Thymus (tissue), 11 donors: ENCODE measurements around the gene SH3RF3. TPM values are rescaled to one million over a fixed set of nuclear protein-coding genes. Genes with fewer than 3 reads are reported as not detected.
A peak's percentile ranks its signal among the peaks of the same experiment; 100 is the strongest.

Source experiments
- DNase-seq, 9 donors: peaks; one replicate each; pipeline ENCODE4 v3.0.0-alpha.2; 2013; ENCODE audit warnings: low spot score in 9 of 9, low read depth in 6 of 9, missing footprints in 1 of 9
- H3K27ac ChIP-seq, 2 donors: one replicate each; pipeline ENCODE4 v1.5.1; 2013; ENCODE audit warnings: control low read depth in 1 of 2, low read depth in 1 of 2, low read length in 1 of 2, mild to moderate bottlenecking in 1 of 2, moderate library complexity in 1 of 2
- H3K27me3 ChIP-seq, 2 donors: one replicate each; pipeline ENCODE4 v1.5.1; 2013; ENCODE audit warnings: low read length in 1 of 2; ENCODE audit not compliant: control insufficient read depth in 2 of 2, insufficient read depth in 1 of 2
- H3K36me3 ChIP-seq, 2 donors: one replicate each; pipeline ENCODE4 v1.5.1; 2013; ENCODE audit warnings: low read length in 1 of 2, mild to moderate bottlenecking in 1 of 2, moderate library complexity in 1 of 2; ENCODE audit not compliant: control insufficient read depth in 2 of 2, insufficient read depth in 2 of 2
- H3K4me1 ChIP-seq, 2 donors: one replicate each; pipeline ENCODE4 v1.5.1; 2013; ENCODE audit warnings: low read length in 2 of 2; ENCODE audit not compliant: control insufficient read depth in 2 of 2, insufficient read depth in 2 of 2
- H3K4me3 ChIP-seq, 2 donors: one replicate each; pipeline ENCODE4 v1.5.1; 2013; ENCODE audit warnings: low read length in 2 of 2, control low read depth in 1 of 2, mild to moderate bottlenecking in 1 of 2
- H3K9me3 ChIP-seq, 2 donors: one replicate each; pipeline ENCODE4 v1.5.1; 2013; ENCODE audit warnings: low read length in 1 of 2, mild to moderate bottlenecking in 1 of 2; ENCODE audit not compliant: control insufficient read depth in 2 of 2, insufficient read depth in 1 of 2
- WGBS: extraction: QIAGEN DNeasy Blood & Tissue Kit; methylation state at CpG from one replicate; pipeline ENCODE4 v1.1.7; 2013; 5-methylcytosine and 5-hydroxymethylcytosine counted together
- polyA plus RNA-seq: library from polyadenylated mRNA; stranded (reverse); fragments of 200-250 nt; gene quantifications from one replicate; pipeline ENCODE4 v1.2.3, GENCODE V29; 2013
- total RNA-seq: library from RNA; stranded (reverse); fragments of 120-200 nt; gene quantifications from one replicate; pipeline ENCODE4 v1.2.4, GENCODE V29; 2013
- donor health status: healthy.

The SH3RF3 gene
- total and polyA plus RNA-seq, 2 donors = 3.2 to 8.2 TPM

DNA sequence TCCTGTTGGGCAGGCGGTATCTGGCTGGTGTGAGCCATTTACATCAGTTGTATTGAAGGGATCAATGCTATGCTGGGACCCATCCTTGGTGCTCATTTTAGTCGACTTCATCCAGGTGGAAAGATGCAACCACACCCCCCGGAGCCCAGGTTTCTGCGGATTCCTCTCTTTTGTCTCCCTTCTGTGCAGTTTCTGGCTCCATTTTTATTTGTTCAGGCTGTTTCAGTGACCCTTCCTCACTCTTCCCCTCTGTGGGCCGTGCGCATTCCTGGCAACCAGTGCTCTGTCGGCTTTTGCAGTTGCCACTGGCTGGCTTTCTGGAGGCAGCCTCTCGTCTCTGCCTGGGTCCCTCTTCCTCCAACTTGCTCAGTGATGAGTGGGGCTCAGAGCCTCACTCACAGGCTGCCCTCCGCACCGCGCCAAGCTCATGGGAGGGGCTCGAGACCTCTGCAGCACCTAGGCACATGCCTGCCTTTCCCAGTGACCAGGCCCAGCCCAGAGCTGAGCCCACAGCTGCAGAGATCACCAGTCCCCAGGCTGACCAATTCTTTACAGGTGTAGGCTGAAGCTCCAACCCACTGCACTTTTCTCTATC is 12.1 kb downstream of the SH3RF3 start:
- no peak overlapping the region for H3K27ac ChIP-seq
- DNase-seq = no peak
- peaks cover 0 to 3% of the 10 kb centered on the region in 2 donors for H3K4me1 ChIP-seq
- peaks cover 0 to 24% of the 10 kb centered on the region in 2 donors for H3K27me3 ChIP-seq
- no peaks in the 10 kb centered on the region for H3K36me3 ChIP-seq
- no peak overlapping the region for H3K4me3 ChIP-seq
- 97% methylated on average over 12 of the region's 12 CpGs for WGBS
- no peaks in the 10 kb centered on the region for H3K9me3 ChIP-seq

DNA sequence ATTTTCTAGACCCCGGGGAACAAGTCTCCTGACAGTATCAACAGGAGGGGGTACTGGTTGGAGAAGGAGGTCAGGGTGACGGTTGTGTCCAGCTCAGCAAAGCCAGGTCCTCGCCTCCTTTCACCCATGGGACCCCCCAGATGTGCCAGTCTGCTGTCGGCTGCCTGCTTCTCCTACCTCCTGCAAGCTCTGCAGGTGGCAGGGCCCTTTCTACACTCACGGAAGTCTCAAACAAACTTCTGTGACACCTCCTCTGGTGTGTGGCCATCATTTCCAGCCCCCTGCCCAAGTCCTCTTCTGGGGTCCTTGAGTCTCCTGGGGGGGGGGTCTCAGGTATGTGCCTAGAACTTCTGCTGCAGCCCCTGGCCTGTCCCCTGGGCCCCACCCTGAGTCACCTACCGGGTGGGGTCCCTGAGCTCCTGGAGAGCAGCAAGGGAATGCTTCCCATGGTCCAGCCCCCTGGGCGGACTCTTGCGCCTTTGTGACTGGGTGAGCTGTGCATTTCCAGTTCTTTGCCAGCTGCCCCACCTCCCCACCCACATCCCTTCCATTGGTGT is 12.8 kb downstream of the SH3RF3 start:
- no peak for DNase-seq
- Histone ChIP-seq H3K4me3 (no peak overlapping the region), H3K36me3 (no peaks in the 10 kb centered on the region), H3K9me3 (no peaks in the 10 kb centered on the region), H3K27ac (no peak overlapping the region), H3K27me3 (peaks cover 0 to 18% of the 10 kb centered on the region in 2 donors), H3K4me1 (peaks cover 0 to 3% of the 10 kb centered on the region in 2 donors)
- WGBS = 92% methylated on average over 8 of the region's 8 CpGs

DNA sequence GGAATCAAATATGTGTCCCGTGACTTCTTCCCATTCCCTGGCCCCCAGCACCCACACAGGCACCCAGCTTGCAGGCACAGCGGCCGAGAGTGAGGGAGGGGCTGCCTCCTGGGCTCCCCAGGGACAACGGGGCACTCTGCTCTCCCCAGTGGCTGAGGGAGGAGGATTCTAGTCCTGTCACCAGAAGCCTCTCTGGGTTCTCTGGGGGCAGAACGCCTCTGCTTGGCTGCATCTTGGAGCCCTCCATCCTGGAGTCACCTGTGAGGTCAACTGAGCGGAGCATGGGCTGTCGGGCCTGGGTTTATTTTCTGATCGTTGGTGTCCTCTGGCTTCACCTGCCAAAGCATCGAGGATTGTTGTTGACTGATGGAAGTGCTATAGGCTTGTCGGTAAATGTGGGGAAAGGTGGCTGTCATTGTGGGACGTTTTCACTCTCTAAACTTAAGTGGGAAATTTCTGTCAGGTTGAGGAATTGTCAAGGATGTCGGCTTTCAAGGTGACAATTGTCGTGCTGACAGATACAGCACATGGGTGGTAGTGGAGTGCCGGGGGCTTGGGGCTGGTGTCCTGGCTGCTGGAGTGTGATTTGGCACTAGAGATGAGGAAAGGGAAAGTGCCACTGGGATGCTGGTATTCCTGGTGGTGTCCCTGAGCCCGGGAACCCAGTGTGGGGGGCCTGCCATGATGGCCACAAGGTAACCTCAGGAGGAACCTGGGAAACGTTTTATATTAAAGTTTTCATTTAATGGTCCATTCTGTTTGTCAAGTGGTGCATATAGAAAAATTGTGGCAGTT is 13.6 kb downstream of the SH3RF3 start:
- Histone ChIP-seq H3K27me3 (peaks cover 0 to 14% of the 10 kb centered on the region in 2 donors), H3K4me3 (no peak overlapping the region), H3K27ac (no peak overlapping the region), H3K36me3 (no peaks in the 10 kb centered on the region), H3K4me1 (peaks cover 0 to 3% of the 10 kb centered on the region in 2 donors), H3K9me3 (no peaks in the 10 kb centered on the region)
- no peak for DNase-seq
- 95% methylated on average over 16 of the region's 16 CpGs for WGBS

DNA sequence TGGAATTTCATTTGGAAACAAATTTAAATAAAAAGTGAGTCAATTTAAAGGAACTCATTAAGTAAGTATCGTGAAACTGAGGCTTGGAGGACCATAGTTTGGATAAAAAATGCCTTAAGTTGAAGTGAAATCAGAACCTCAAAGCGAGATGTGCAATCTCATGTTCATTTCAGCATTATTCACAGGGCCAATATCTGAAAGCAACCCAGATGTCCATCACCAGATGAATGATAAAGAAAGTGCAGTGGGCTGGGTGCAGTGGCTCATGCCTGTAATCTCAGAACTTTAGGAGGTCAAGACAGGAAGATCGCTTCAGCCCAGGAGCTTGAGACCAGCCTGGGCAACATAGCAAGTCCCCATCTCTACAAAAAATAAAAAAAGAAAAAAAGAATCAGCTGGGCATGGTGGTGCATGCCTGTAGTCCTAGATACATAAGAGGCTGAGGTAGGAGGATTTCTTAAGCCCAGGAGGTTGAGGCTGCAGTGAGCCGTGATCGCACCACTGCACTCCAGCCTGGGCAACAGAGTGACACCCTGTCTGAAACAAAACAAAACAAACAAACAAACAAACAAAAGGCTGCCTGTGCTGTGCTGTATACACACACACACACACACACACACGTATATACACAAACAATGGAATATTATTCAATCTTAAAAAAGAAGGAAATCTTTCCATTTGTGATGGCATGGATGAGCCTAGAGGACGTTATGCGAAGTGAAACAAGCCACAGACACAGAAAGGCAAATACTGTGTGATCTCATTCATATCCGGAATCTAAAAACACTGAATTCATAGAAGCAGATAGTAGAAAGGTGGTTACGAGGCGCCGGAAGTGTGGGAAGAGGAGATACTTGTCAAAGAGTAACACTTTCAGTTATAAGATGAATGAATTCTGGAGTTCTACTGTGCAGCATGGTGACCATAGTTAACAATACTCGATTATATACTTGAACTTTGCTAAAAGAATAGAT is 14.5 kb downstream of the SH3RF3 start:
- H3K27ac ChIP-seq = no peak overlapping the region
- peaks cover 0 to 10% of the 10 kb centered on the region in 2 donors for H3K27me3 ChIP-seq
- WGBS = 93% methylated on average over 13 of the region's 13 CpGs
- H3K4me1 ChIP-seq = peaks cover 0 to 3% of the 10 kb centered on the region in 2 donors
- no peak overlapping the region for H3K4me3 ChIP-seq
- no peaks in the 10 kb centered on the region for H3K36me3 ChIP-seq
- no peaks in the 10 kb centered on the region for H3K9me3 ChIP-seq
- DNase-seq = no peak

DNA sequence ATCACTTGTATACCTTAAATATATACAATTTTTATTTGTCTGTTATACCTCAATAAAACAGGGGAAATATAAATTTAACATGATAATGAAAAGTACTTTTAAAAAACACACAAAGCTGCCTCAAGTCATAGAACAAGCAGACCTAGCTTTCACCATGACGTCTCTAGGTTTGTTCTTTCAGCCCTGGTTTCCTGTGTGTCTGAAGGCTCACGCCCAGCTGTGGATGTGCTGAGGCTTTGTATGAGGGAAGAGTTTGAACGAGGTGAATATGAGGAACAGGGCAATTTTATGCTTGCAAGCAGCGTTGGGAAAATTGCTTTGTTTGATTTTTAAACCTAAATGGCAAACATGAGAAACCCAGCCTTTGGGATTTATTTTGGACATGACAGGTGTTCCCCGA is 15.3 kb downstream of the SH3RF3 start:
- H3K9me3 ChIP-seq = no peaks in the 10 kb centered on the region
- H3K4me3 ChIP-seq = no peak overlapping the region
- H3K36me3 ChIP-seq = no peaks in the 10 kb centered on the region
- peaks cover 0 to 3% of the 10 kb centered on the region in 2 donors for H3K4me1 ChIP-seq
- DNase-seq = peak in 4 of 9 donors; percentile 21 to 48 (median 24)
- peaks cover 0 to 9% of the 10 kb centered on the region in 2 donors for H3K27me3 ChIP-seq
- H3K27ac ChIP-seq = peak overlapping the region in 1 of 2 donors; percentile 21
- 27% methylated on average over 5 of the region's 5 CpGs for WGBS

DNA sequence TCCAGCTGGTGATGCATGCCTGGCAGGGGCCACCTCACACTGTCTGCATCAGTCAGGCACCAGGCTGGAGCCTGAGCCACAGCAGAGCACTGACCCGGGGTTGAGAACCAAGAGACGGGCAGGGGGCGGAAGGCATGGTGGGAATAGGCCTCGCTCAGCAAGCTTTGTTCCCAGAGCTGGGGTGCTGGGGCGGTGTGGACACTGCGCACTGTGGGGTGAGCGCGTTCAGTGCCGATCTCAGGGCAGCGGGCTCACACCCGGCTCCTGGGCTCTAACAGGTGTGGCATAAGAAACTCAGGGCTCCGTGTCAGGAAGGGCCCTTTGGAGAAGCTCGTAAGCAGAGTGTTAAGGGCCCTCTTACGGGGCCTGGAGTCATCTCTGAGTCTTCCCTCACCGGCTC is 15.7 kb downstream of the SH3RF3 start:
- no peak overlapping the region for H3K4me3 ChIP-seq
- peaks cover 0 to 3% of the 10 kb centered on the region in 2 donors for H3K4me1 ChIP-seq
- peaks cover 0 to 7% of the 10 kb centered on the region in 2 donors for H3K27me3 ChIP-seq
- no peak for DNase-seq
- 97% methylated on average over 15 of the region's 15 CpGs for WGBS
- no peaks in the 10 kb centered on the region for H3K9me3 ChIP-seq
- no peaks in the 10 kb centered on the region for H3K36me3 ChIP-seq
- H3K27ac ChIP-seq = peak overlapping the region in 1 of 2 donors; percentile 21

DNA sequence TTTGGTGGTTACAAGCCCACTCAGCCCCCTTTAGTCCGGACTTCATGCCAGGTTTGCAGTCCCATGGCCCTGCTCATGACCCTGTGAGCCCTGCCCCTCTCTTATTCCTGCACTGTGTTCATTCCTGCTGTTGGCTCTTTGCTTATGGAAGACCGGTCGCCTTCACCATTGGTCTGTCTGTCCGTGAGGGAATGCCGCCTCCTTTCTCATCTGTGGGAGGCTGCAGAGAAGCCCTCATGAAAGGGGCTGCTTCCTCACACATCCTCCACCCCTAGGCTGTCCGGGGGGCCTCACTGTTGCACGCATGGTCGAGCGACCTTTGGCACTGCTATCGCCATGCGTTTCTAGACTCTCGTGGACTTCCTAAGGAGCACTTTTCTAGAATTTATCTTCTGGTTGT is 16.3 kb downstream of the SH3RF3 start:
- H3K27ac ChIP-seq = no peak overlapping the region
- H3K9me3 ChIP-seq = no peaks in the 10 kb centered on the region
- H3K4me1 ChIP-seq = peaks cover 0 to 3% of the 10 kb centered on the region in 2 donors
- H3K4me3 ChIP-seq = no peak overlapping the region
- no peaks in the 10 kb centered on the region for H3K36me3 ChIP-seq
- H3K27me3 ChIP-seq = peaks cover 0 to 4% of the 10 kb centered on the region in 2 donors
- 97% methylated on average over 12 of the region's 12 CpGs for WGBS
- DNase-seq = no peak

DNA sequence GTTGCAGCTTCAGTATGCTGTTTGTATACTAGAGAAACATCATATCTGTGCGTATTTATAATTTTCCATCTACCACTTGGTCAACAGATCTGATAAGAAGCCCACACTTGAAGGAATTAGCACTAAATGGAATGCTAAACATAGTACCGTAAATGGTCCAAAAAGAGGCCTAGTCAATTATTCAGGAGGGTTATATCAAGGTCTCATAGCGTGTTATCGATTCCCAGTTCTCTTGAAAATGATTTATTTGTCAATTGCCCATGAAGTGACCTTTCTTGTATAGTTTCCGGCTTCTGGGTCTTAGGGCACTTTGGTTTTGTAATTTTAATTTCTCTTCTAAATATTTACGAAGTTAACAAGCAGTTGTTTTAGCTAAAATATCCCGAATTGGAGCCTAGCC is 18.4 kb downstream of the SH3RF3 start:
- H3K4me1 ChIP-seq = peaks cover 0 to 3% of the 10 kb centered on the region in 2 donors
- 96% methylated on average over 7 of the region's 7 CpGs for WGBS
- no peak for DNase-seq
- H3K27ac ChIP-seq = no peak overlapping the region
- H3K27me3 ChIP-seq = peaks cover 0 to under 1% of the 10 kb centered on the region in 2 donors
- H3K36me3 ChIP-seq = no peaks in the 10 kb centered on the region
- no peaks in the 10 kb centered on the region for H3K9me3 ChIP-seq
- H3K4me3 ChIP-seq = no peak overlapping the region
